ENCODE data around the gene DNAAF1. TPM values are rescaled to one million over a fixed set of nuclear protein-coding genes. Genes with fewer than 3 reads are reported as not detected.
"Not testable (repeated sequence)": the region's sequence is repeated elsewhere in the genome, so short reads cannot be mapped to it uniquely, and the experiment has no call there.

Gene DNAAF1
- total and polyA plus RNA-seq, 2 experiments from 2014 or later: not detected

- H3K27ac ChIP-seq: no peak overlapping the region
- TF ChIP-seq EZH2phosphoT487 (IDR thresholded peaks at IDR 0.05; ENCODE audit: insufficient read depth, low read depth) (no peak), EZH2 (IDR thresholded peaks at IDR 0.05; ENCODE audit: insufficient read depth, poor library complexity, severe bottlenecking) (no peak)
- peaks cover 4% of the 10 kb centered on the region for H3K27me3 ChIP-seq (replicated peaks; ENCODE audit: insufficient read depth)
- H3K79me2 ChIP-seq (ENCODE audit: insufficient read depth): no peaks in the 10 kb centered on the region
- no peaks in the 10 kb centered on the region for H3K9me2 ChIP-seq (ENCODE audit: insufficient read depth)
- no peaks in the 10 kb centered on the region for H3K4me1 ChIP-seq (ENCODE audit: insufficient read depth)
- no peak for DNase-seq
- in situ Hi-C loops (cut with MboI): no loop called here
- H3K9ac ChIP-seq: no peak overlapping the region
- WGBS, 2 experiments (ENCODE audit: low coverage in 1 of 2, low lambda C conversion rate in 2 of 2, missing lambda C conversion rate in 2 of 2): 68 to 73% methylated on average over 15 of the region's 15 CpGs
- H2AFZ ChIP-seq: no peak overlapping the region
- no peak overlapping the region for H3K4me3 ChIP-seq
- no peak overlapping the region for H3K4me2 ChIP-seq (ENCODE audit: unreplicated experiment)
- no peaks in the 10 kb centered on the region for H3K9me3 ChIP-seq (ENCODE audit: low read depth)
- no peaks in the 10 kb centered on the region for H4K20me1 ChIP-seq (ENCODE audit: insufficient read depth)
- no peaks in the 10 kb centered on the region for H3F3A ChIP-seq (ENCODE audit: insufficient read depth)
- no peaks in the 10 kb centered on the region for H3K36me3 ChIP-seq (ENCODE audit: low read depth)
Measured at GRCh38 chr16:84214451-84215066, 69.5 kb downstream of the DNAAF1 start.

- DNase-seq: no peak
- Histone ChIP-seq H3F3A (ENCODE audit: insufficient read depth) (no peaks in the 10 kb centered on the region), H3K9me2 (ENCODE audit: insufficient read depth) (no peaks in the 10 kb centered on the region), H3K9me3 (ENCODE audit: low read depth) (no peaks in the 10 kb centered on the region), H3K27me3 (replicated peaks; ENCODE audit: insufficient read depth) (peaks cover 4% of the 10 kb centered on the region), H3K4me3 (no peak overlapping the region), H3K27ac (no peak overlapping the region), H3K4me1 (ENCODE audit: insufficient read depth) (no peaks in the 10 kb centered on the region), H3K4me2 (ENCODE audit: unreplicated experiment) (no peak overlapping the region), H3K79me2 (ENCODE audit: insufficient read depth) (no peaks in the 10 kb centered on the region), H4K20me1 (ENCODE audit: insufficient read depth) (no peaks in the 10 kb centered on the region), H3K9ac (no peak overlapping the region), H2AFZ (no peak overlapping the region), H3K36me3 (ENCODE audit: low read depth) (no peaks in the 10 kb centered on the region)
- in situ Hi-C loops (cut with MboI): no loop called here
- 79 to 82% methylated on average over 5 of the region's 5 CpGs for WGBS, 2 experiments (ENCODE audit: low coverage in 1 of 2, low lambda C conversion rate in 2 of 2, missing lambda C conversion rate in 2 of 2)
- TF ChIP-seq EZH2phosphoT487 (IDR thresholded peaks at IDR 0.05; ENCODE audit: insufficient read depth, low read depth): no peak
- no peak for TF ChIP-seq EZH2 (IDR thresholded peaks at IDR 0.05; ENCODE audit: insufficient read depth, poor library complexity, severe bottlenecking)
Measured at GRCh38 chr16:84215531-84215930, 70.4 kb downstream of the DNAAF1 start.

GRCh38 chr16:84216144-84216543, 71.0 kb downstream of the DNAAF1 start:
- H3K4me2 ChIP-seq (ENCODE audit: unreplicated experiment); H3K4me3 ChIP-seq; DNase-seq; H3K36me3 ChIP-seq (ENCODE audit: low read depth); H3K27me3 ChIP-seq (replicated peaks; ENCODE audit: insufficient read depth); in situ Hi-C loops (cut with MboI); H3K79me2 ChIP-seq (ENCODE audit: insufficient read depth); H3K4me1 ChIP-seq (ENCODE audit: insufficient read depth); H3K9ac ChIP-seq; H3K27ac ChIP-seq; H2AFZ ChIP-seq; H3F3A ChIP-seq (ENCODE audit: insufficient read depth); H3K9me3 ChIP-seq (ENCODE audit: low read depth); H3K9me2 ChIP-seq (ENCODE audit: insufficient read depth); H4K20me1 ChIP-seq (ENCODE audit: insufficient read depth): not testable (repeated sequence)
- WGBS, 2 experiments (ENCODE audit: low coverage in 1 of 2, low lambda C conversion rate in 2 of 2, missing lambda C conversion rate in 2 of 2): 58 to 65% methylated on average over 3 of the region's 3 CpGs

GRCh38 chr16:84218176-84218823, 73.2 kb downstream of the DNAAF1 start:
- no peak overlapping the region for H3K4me2 ChIP-seq (ENCODE audit: unreplicated experiment)
- no peak overlapping the region for H2AFZ ChIP-seq
- H3K36me3 ChIP-seq (ENCODE audit: low read depth): no peaks in the 10 kb centered on the region
- no peaks in the 10 kb centered on the region for H3K4me1 ChIP-seq (ENCODE audit: insufficient read depth)
- no peaks in the 10 kb centered on the region for H3K79me2 ChIP-seq (ENCODE audit: insufficient read depth)
- H3K9me2 ChIP-seq (ENCODE audit: insufficient read depth): no peaks in the 10 kb centered on the region
- no peak overlapping the region for H3K27ac ChIP-seq
- no peaks in the 10 kb centered on the region; the same call in 1 of the 2 replicates for H3K27me3 ChIP-seq (replicated peaks; ENCODE audit: insufficient read depth)
- WGBS, 2 experiments (ENCODE audit: low coverage in 1 of 2, low lambda C conversion rate in 2 of 2, missing lambda C conversion rate in 2 of 2): 56 to 59% methylated on average over 17 of the region's 17 CpGs
- H3K9ac ChIP-seq: no peak overlapping the region
- in situ Hi-C loops (cut with MboI): no loop called here
- H3K4me3 ChIP-seq: no peak overlapping the region
- TF ChIP-seq EZH2phosphoT487 (IDR thresholded peaks at IDR 0.05; ENCODE audit: insufficient read depth, low read depth): no peak
- TF ChIP-seq EZH2 (IDR thresholded peaks at IDR 0.05; ENCODE audit: insufficient read depth, poor library complexity, severe bottlenecking): no peak
- H4K20me1 ChIP-seq (ENCODE audit: insufficient read depth): no peaks in the 10 kb centered on the region
- no peak for DNase-seq
- no peaks in the 10 kb centered on the region for H3F3A ChIP-seq (ENCODE audit: insufficient read depth)
- H3K9me3 ChIP-seq (ENCODE audit: low read depth): no peaks in the 10 kb centered on the region

Measured in GM23248 (cell line).